H1 (cell line): Measurements from ENCODE around the gene ECSIT. TPM values are rescaled to one million over a fixed set of nuclear protein-coding genes. Genes with fewer than 3 reads are reported as not detected.

Experiments used
- CTCF ChIA-PET: fragments of 300-600 bp; sonication (Branson Sonifier 250); formaldehyde crosslinking; loops from one replicate; lab custom pipeline; 2021; ENCODE audit not compliant: partially characterized antibody; lab: Charles Lee
- POLR2A ChIA-PET: fragments of 300-600 bp; sonication (Branson Sonifier 250); formaldehyde crosslinking; loops from one replicate; lab custom pipeline; 2021; ENCODE audit warnings: inconsistent platforms; ENCODE audit not compliant: partially characterized antibody; lab: Charles Lee
- DNase-seq, 2 experiments: peaks; one replicate each; pipeline versions ENCODE4 v3.0.0 to v3.0.0-alpha.2; 2010 to 2022; ENCODE audit warnings: low spot score in 2 of 2, low read depth in 1 of 2, mixed read lengths in 1 of 2
- FAIRE-seq: peaks from 2 replicates; lab custom pipeline; 2011; peaks lifted over from hg19 to GRCh38; lab: Jason Lieb, UNC
- H2AFZ ChIP-seq: 2 replicates; pipeline ENCODE4 v1.8.1; 2012; ENCODE audit warnings: low read length, inconsistent platforms
- H2AK5ac ChIP-seq: 2 replicates; pipeline ENCODE4 v1.6.1; 2013; ENCODE audit warnings: low read depth, low read length
- H2BK120ac ChIP-seq: replicated peaks from 2 replicates; pipeline ENCODE3; 2013; ENCODE audit warnings: low read depth, low read length, inconsistent platforms
- H2BK12ac ChIP-seq: 2 replicates; pipeline ENCODE4 v1.6.1; 2013; ENCODE audit warnings: low read depth, low read length
- H2BK15ac ChIP-seq: 2 replicates; pipeline ENCODE4 v1.6.1; 2013; ENCODE audit warnings: low read length
- H2BK20ac ChIP-seq: 2 replicates; pipeline ENCODE4 v1.6.1; 2013; ENCODE audit warnings: low read length
- H2BK5ac ChIP-seq: 2 replicates; pipeline ENCODE4 v1.6.1; 2013; ENCODE audit warnings: low read depth, low read length
- H3K14ac ChIP-seq: 2 replicates; pipeline ENCODE4 v1.6.1; 2013; ENCODE audit warnings: inconsistent platforms; ENCODE audit not compliant: insufficient read length
- H3K18ac ChIP-seq: 2 replicates; pipeline ENCODE4 v1.6.1; 2013; ENCODE audit warnings: low read length; ENCODE audit errors: extremely low read depth
- H3K23ac ChIP-seq: 2 replicates; pipeline ENCODE4 v1.6.1; 2013; ENCODE audit warnings: inconsistent platforms; ENCODE audit not compliant: insufficient read length
- H3K23me2 ChIP-seq: 2 replicates; pipeline ENCODE4 v1.6.1; 2013; ENCODE audit warnings: low read depth, low read length
- H3K27ac ChIP-seq: 2 replicates; pipeline ENCODE4 v1.6.1; 2011; ENCODE audit warnings: low read depth, low read length, inconsistent platforms
- H3K27me3 ChIP-seq, 4 experiments: replicated peaks in 1 of 4; 1 replicate in 1 of 4; 2 replicates in 3 of 4; pipeline versions ENCODE4 v1.6.1 to v1.8.1; 2011 to 2013; ENCODE audit warnings: low read length in 3 of 4, mild to moderate bottlenecking in 3 of 4, inconsistent platforms in 2 of 4, mixed read lengths in 2 of 4, moderate library complexity in 1 of 4; ENCODE audit not compliant: control insufficient read depth in 3 of 4, insufficient read depth in 3 of 4; ENCODE audit errors: extremely low read depth in 1 of 4
- H3K36me3 ChIP-seq, 4 experiments: 2 replicates each; pipeline versions ENCODE4 v1.6.1 to v1.8.1; 2011 to 2013; ENCODE audit warnings: mild to moderate bottlenecking in 4 of 4, low read length in 3 of 4, moderate library complexity in 2 of 4, control low read depth in 1 of 4, inconsistent platforms in 1 of 4; ENCODE audit not compliant: insufficient read depth in 4 of 4, control insufficient read depth in 2 of 4
- H3K4ac ChIP-seq: replicated peaks from 2 replicates; pipeline ENCODE3; 2013; ENCODE audit warnings: low read length, low read depth, mixed read lengths, inconsistent platforms; ENCODE audit not compliant: insufficient read length
- H3K4me1 ChIP-seq, 4 experiments: replicated peaks in 1 of 4; 1 replicate in 1 of 4; 2 replicates in 3 of 4; pipeline versions ENCODE4 v1.6.1 to v1.8.1; 2011 to 2013; ENCODE audit warnings: low read length in 3 of 4, inconsistent platforms in 2 of 4, mixed read lengths in 1 of 4; ENCODE audit not compliant: insufficient read depth in 4 of 4, control insufficient read depth in 3 of 4
- H3K4me2 ChIP-seq, 2 experiments: 2 replicates each; pipeline versions ENCODE4 v1.6.1 to v1.8.1; 2011 to 2013; ENCODE audit warnings: low read depth in 2 of 2, low read length in 2 of 2, control low read depth in 1 of 2, inconsistent platforms in 1 of 2, mild to moderate bottlenecking in 1 of 2; ENCODE audit not compliant: insufficient read depth in 1 of 2
- H3K4me3 ChIP-seq, 4 experiments: fragments of 200-600, 300-600 bp in 1 of 4; sonication (generic), shearing (Covaris generic), sonication (Bioruptor Twin) in 1 of 4; 2 replicates each; pipeline versions ENCODE4 v1.5.1 to v1.8.1; 2011 to 2016; ENCODE audit warnings: low read length in 4 of 4, low read depth in 3 of 4, control low read depth in 2 of 4, inconsistent platforms in 2 of 4, mild to moderate bottlenecking in 2 of 4, mixed read lengths in 1 of 4, moderate library complexity in 1 of 4; ENCODE audit not compliant: insufficient read depth in 2 of 4; ENCODE audit errors: extremely low read depth in 1 of 4
- H3K56ac ChIP-seq: replicated peaks from 2 replicates; pipeline ENCODE3; 2013; ENCODE audit warnings: low read depth, mild to moderate bottlenecking, mixed read lengths, low read length, inconsistent platforms; ENCODE audit not compliant: insufficient read length
- H3K79me1 ChIP-seq: 2 replicates; pipeline ENCODE4 v1.6.1; 2013; ENCODE audit warnings: low read depth, low read length, control low read depth
- H3K79me2 ChIP-seq, 2 experiments: 2 replicates each; pipeline versions ENCODE4 v1.6.1 to v1.8.1; 2012 to 2013; ENCODE audit warnings: low read length in 2 of 2, mild to moderate bottlenecking in 2 of 2, inconsistent platforms in 1 of 2; ENCODE audit not compliant: insufficient read depth in 2 of 2, control insufficient read depth in 1 of 2
- H3K9ac ChIP-seq, 4 experiments: replicated peaks in 1 of 4; 1 replicate in 1 of 4; 2 replicates in 3 of 4; pipeline versions ENCODE4 v1.6.1 to v1.8.1; 2011 to 2013; ENCODE audit warnings: low read depth in 3 of 4, low read length in 3 of 4, control low read depth in 2 of 4, mild to moderate bottlenecking in 2 of 4, moderate library complexity in 2 of 4, inconsistent platforms in 1 of 4; ENCODE audit errors: extremely low read depth in 1 of 4
- H3K9me3 ChIP-seq, 2 experiments: 2 replicates each; pipeline versions ENCODE4 v1.6.1 to v1.8.1; 2012 to 2013; ENCODE audit warnings: mild to moderate bottlenecking in 2 of 2, moderate library complexity in 2 of 2, control low read depth in 1 of 2, inconsistent platforms in 1 of 2, low read depth in 1 of 2, low read length in 1 of 2, mixed read lengths in 1 of 2; ENCODE audit not compliant: insufficient read depth in 2 of 2
- H4K20me1 ChIP-seq, 2 experiments: replicated peaks in 1 of 2; 2 replicates each; pipeline versions ENCODE3 to v1.8.1; 2011 to 2013; ENCODE audit warnings: inconsistent platforms in 2 of 2, low read length in 2 of 2, mild to moderate bottlenecking in 1 of 2; ENCODE audit not compliant: insufficient read depth in 2 of 2, control insufficient read depth in 1 of 2
- H4K5ac ChIP-seq: 2 replicates; pipeline ENCODE4 v1.6.1; 2013; ENCODE audit warnings: low read length, low read depth, mixed read lengths, inconsistent platforms; ENCODE audit not compliant: insufficient read length
- H4K8ac ChIP-seq: 2 replicates; pipeline ENCODE4 v1.8.0; 2013; ENCODE audit warnings: mild to moderate bottlenecking, moderate library complexity, low read length, inconsistent platforms; ENCODE audit not compliant: insufficient read depth; ENCODE audit errors: extremely low read depth
- H4K91ac ChIP-seq: replicated peaks from 2 replicates; pipeline ENCODE3; 2013; ENCODE audit warnings: low read length, mixed read lengths, inconsistent platforms; ENCODE audit not compliant: insufficient read length
- CHD1 ChIP-seq: IDR thresholded peaks from 2 replicates; pipeline ENCODE4 v1.6.1; 2012; ENCODE audit warnings: low read depth, low read length, improper control_type of control experiment
- CHD2 ChIP-seq: IDR thresholded peaks from 2 replicates; pipeline ENCODE4 v1.6.1; 2012; ENCODE audit warnings: low read length, improper control_type of control experiment
- JUN ChIP-seq: IDR thresholded peaks from 2 replicates; pipeline ENCODE4 v1.6.1; 2011; ENCODE audit warnings: low read depth, mild to moderate bottlenecking, improper control_type of control experiment, low read length
- KDM4A ChIP-seq: IDR thresholded peaks from one replicate; pipeline ENCODE4 v1.7.1; 2012; ENCODE audit warnings: low read depth, mild to moderate bottlenecking, moderate library complexity, low read length, inconsistent platforms; ENCODE audit not compliant: severe bottlenecking
- PHF8 ChIP-seq: fragments of 200-600 bp; sonication (generic); conservative IDR thresholded peaks from 2 replicates; pipeline ENCODE4 v1.7.1; 2012; ENCODE audit warnings: low read depth, mild to moderate bottlenecking, inconsistent platforms, low read length, moderate library complexity
- POU5F1 ChIP-seq: IDR thresholded peaks from 2 replicates; pipeline ENCODE4 v1.6.1; 2011; ENCODE audit warnings: low read depth, mild to moderate bottlenecking, low read length, moderate library complexity
- RFX5 ChIP-seq: IDR thresholded peaks from 2 replicates; pipeline ENCODE4 v1.6.1; 2011; ENCODE audit warnings: low read depth, low read length, improper control_type of control experiment, borderline replicate concordance
- SIX5 ChIP-seq: IDR thresholded peaks from 2 replicates; pipeline ENCODE4 v1.6.1; 2011; ENCODE audit warnings: mild to moderate bottlenecking, low read depth, low read length
- SP2 ChIP-seq: IDR thresholded peaks from 2 replicates; pipeline ENCODE4 v1.6.1; 2012; ENCODE audit warnings: mild to moderate bottlenecking, low read length, inconsistent platforms
- SRF ChIP-seq: IDR thresholded peaks from 2 replicates; pipeline ENCODE4 v1.6.1; 2011; ENCODE audit warnings: mild to moderate bottlenecking, low read depth, low read length, moderate library complexity
- TAF7 ChIP-seq: optimal IDR thresholded peaks from 2 replicates; pipeline ENCODE3; 2011; ENCODE audit warnings: low read depth, mild to moderate bottlenecking, inconsistent platforms, low read length, moderate library complexity, borderline replicate concordance
- YY1 ChIP-seq: IDR thresholded peaks from 2 replicates; pipeline ENCODE4 v1.6.1; 2011; ENCODE audit warnings: low read depth, mild to moderate bottlenecking, low read length
- WGBS, 2 experiments: shearing (Covaris generic) in 1 of 2; methylation state at CpG; one replicate each; pipeline versions ENCODE4 v1.1.6 to v1.1.7; 2013 to 2015; ENCODE audit warnings: low lambda C conversion rate in 2 of 2, mixed read lengths in 2 of 2, inconsistent platforms in 1 of 2, low coverage in 1 of 2, missing lambda C conversion rate in 1 of 2; ENCODE audit not compliant: insufficient replicate concordance in 2 of 2, insufficient coverage in 1 of 2, insufficient read length in 1 of 2; ENCODE audit errors: extremely low coverage in 1 of 2, missing lambda C conversion rate in 1 of 2; 5-methylcytosine and 5-hydroxymethylcytosine counted together
- polyA plus RNA-seq, 7 experiments: library from polyadenylated mRNA; depleted of rRNA in 3 of 7; stranded (reverse) in 5 of 7; unstranded in 2 of 7; fragments of >200 nt in 5 of 7; fragments of 200-250 nt in 2 of 7; gene quantifications; 1 replicate in 5 of 7; 2 replicates in 1 of 7; 4 replicates in 1 of 7; pipeline versions ENCODE4 v1.2.1 to v1.2.3, GENCODE V29; 2011 to 2013; ENCODE audit warnings: missing spikeins in 2 of 7, mixed read lengths in 2 of 7
- total RNA-seq: library from RNA; stranded (reverse); fragmentation: NEBNext Ultra II Directional; extraction: Animal tissue kit (Norgen Biotek cat#: 25700); gene quantifications from 2 replicates; pipeline ENCODE4 v1.2.1, GENCODE V29; 2021

The ECSIT gene
- total and polyA plus RNA-seq, 2 of the 8 experiments (the other 6 are each of a cell fraction or from before 2014, with no cell fraction given): 55.7 to 74.1 TPM

DNA sequence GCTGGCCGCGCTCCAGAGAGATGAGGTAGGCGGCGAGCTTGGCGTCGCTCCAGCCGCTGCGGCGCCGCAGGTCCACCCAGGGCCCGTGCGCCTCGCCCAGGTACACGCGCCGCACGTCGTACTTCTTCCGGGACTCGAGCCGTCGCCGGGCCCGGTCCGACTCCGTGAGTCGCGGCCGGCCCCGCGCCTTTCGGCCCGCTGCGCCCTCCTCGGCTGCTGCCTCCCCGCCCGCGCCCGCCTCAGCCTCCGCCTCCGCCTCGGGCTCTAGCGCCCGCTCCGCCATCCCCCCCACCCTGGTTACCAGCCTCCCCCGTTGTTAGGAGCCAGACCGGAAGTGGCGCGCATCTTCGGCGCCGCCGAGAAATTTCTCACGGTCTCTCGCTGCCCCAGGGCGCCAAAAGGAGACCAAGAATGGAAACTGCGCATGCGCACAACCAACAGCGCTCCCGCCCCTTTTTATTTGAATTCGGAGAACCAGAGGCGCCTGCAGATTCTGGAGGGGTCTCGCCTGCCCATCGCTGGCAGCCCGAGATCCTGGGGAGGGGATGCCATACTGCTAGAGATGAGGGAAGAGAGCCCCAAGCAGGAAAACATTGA, 23.3 kb downstream of the ECSIT start, which contains the start of gene ZNF653:
Gene ZNF653, minus strand, starts transcription at position 336 of the 597 bp plus-strand sequence. Its CDS starts 53 bp downstream, at position 283.
- Histone ChIP-seq H4K8ac (peak within 1 kb of the TSS; percentile 97), H3K79me2 (no peaks in the 10 kb centered on the region; a peak in 1 of 4 replicates), H3K36me3 (no peaks in the 10 kb centered on the region), H4K91ac (peak within 1 kb of the TSS; percentile 44), H2BK120ac (no peak within 1 kb of the TSS), H2AK5ac (no peak within 1 kb of the TSS), H3K4ac (peak within 1 kb of the TSS; percentile 21), H3K27ac (peak within 1 kb of the TSS; percentile 85), H3K18ac (peak within 1 kb of the TSS; percentile 48; the same call in 1 of the 2 replicates), H3K9ac (peak within 1 kb of the TSS; percentile 77 to 83 (median 80)), H3K4me1 (peaks cover 3 to 4% (median 4%) of the 10 kb centered on the region in 4 experiments; a peak in 6 of 7 replicates), H3K79me1 (peaks cover 4% of the 10 kb centered on the region), H3K23ac (no peak within 1 kb of the TSS), H3K23me2 (0 out of 2 replicates have a peak, but pooled peaks cover 2% of the 10 kb centered on the region), H2BK20ac (no peak within 1 kb of the TSS), H3K4me2 (peak within 1 kb of the TSS; percentile 71 to 85), H2AFZ (no peak within 1 kb of the TSS; the same call in 1 of the 2 replicates), H2BK12ac (no peak within 1 kb of the TSS), H2BK15ac (no peak within 1 kb of the TSS), H3K4me3 (peak within 1 kb of the TSS; percentile 69 to 85 (median 78)), H3K9me3 (no peaks in the 10 kb centered on the region), H3K27me3 (no peaks in the 10 kb centered on the region), H3K14ac (no peak within 1 kb of the TSS), H4K5ac (peak within 1 kb of the TSS; percentile 83), H3K56ac (peak within 1 kb of the TSS; percentile 69), H2BK5ac (peak within 1 kb of the TSS; percentile 90), H4K20me1 (no peaks in the 10 kb centered on the region)
- ChIA-PET CTCF (interaction anchor here (1.0 to 1.5 kb wide), 3 partner anchors 25 to 53 kb away, joined by 3 to 4 read pairs (median 3); partner anchors contain the start of gene ELOF1), POLR2A (interaction anchor here (0.6 to 2.8 kb wide), 9 partner anchors 9 to 225 kb away, joined by 3 to 7 read pairs (median 3); partner anchors contain the start of gene CNN1)
- FAIRE-seq: peak; percentile 73
- WGBS, 2 experiments: 4% methylated on average over 20 of the region's 65 CpGs; no CpG with 5 or more reads in 1 of the 2 experiments
- peak; percentile 79 to 98 for DNase-seq
- TF ChIP-seq SP2 (no peak), TAF7 (no peak), KDM4A (peak; percentile 50), SRF (peak; percentile 73), POU5F1 (no peak), JUN (no peak), SIX5 (0 out of 2 replicates have a peak, but pooled peaks have one; percentile 21), YY1 (no peak), PHF8 (peak; percentile 88), RFX5 (no peak), CHD1 (no peak), CHD2 (0 out of 2 replicates have a peak, but pooled peaks have one; percentile 2)
